Renal cortex interstitium (tissue), 11 donors: ENCODE results near the gene HIPK2. TPM values are rescaled to one million over a fixed set of nuclear protein-coding genes. Genes with fewer than 3 reads are reported as not detected.

ENCODE experiments used
- DNase-seq, 11 donors: peaks; one replicate each; pipeline ENCODE4 v3.0.0-alpha.2; 2013; ENCODE audit warnings: low read depth in 9 of 11, low spot score in 4 of 11; ENCODE audit errors: extremely low read depth in 1 of 11
- polyA plus RNA-seq, 3 donors: library from polyadenylated mRNA; unstranded; fragments of 120-200 nt; gene quantifications; one replicate each; pipeline ENCODE4 v1.2.1, GENCODE V29; 2013; ENCODE audit not compliant: insufficient read length in 3 of 3

Gene HIPK2
- polyA plus RNA-seq, 3 donors = 95.7 to 105 (median 99.3) TPM

DNA sequence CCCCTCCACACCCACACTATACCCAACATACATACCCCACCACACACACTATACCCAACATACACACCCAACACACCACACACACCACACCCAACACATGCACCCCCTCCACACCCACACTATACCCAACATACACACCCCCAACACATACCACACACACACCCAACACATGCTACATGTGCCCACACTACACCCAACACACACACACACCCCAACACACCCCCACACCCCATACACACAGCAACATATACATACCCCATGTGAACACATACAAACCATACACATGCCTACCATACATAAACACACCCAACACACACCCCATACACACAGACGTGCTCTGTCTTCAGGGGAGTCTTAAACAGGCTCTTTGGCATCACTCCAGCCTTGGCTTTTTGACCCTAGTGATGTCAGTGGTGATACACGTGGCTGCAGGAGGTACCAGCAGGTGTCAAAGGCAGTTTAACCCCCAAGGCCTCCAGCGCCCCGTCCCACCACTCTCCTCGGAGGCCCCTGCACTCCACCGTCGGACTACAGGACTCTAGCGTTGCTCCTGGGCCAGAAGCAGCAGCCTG is 73.4 kb downstream of the HIPK2 start:
- DNase-seq = no peak

DNA sequence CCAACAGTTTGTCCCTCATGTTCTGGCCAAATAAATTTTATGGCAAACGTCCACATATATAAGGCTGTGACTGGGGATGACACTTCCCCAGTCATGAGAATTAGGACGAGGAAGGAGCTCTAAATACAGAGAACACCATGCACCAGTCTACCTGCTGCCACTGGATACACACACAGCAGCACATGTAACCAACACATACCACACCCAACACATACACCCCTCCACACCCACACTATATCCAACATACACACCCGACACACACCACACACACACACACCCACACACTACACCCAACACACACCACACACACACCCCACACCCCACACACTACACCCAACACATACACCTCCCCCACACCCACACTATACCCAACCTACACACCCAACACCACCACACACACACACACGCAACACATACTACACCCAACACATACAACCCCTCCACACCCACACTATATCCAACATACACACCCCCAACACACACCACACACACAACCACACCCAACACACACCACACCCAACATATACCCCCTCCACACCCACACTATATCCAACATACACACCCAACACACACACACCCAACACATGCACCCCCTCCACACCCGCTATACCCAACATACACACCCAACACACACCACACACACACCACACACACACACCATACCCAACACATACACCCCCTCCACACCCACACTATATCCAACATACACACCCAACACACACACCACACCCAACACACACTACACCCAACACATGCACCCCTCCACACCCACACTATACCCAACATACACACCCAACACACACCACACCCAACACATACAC is 74.1 kb downstream of the HIPK2 start:
- no peak for DNase-seq

DNA sequence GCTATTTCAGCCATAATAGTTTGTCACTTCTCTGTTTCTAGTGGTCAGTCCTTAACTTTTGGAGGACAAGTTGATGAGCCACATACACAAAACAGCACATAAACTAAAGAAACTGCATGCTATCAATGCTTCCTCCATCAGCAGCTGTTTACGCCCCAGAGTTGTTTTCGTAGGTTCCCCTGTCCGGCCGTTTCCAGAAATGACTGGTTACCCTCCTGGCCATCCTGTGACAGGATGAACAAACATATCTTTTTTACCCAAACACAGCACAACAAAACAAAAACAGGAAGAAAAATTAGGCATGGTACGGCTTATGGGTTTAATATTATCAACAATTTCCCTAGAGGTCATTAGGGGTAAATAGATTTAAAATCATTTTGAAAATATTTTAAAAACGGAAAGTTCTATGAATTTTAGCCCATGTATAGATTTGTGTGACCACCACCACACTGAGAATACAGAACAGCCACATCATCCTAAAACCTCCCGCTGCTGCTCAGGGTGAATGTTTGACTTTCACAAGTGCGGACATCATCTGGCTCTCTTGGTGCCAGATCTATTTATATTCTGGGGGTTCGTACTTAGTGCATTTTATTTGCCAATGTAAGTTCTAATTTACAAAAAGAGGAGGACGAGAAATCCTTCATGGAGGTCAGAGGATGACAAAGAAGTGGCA is 74.8 kb downstream of the HIPK2 start:
- DNase-seq = no peak

DNA sequence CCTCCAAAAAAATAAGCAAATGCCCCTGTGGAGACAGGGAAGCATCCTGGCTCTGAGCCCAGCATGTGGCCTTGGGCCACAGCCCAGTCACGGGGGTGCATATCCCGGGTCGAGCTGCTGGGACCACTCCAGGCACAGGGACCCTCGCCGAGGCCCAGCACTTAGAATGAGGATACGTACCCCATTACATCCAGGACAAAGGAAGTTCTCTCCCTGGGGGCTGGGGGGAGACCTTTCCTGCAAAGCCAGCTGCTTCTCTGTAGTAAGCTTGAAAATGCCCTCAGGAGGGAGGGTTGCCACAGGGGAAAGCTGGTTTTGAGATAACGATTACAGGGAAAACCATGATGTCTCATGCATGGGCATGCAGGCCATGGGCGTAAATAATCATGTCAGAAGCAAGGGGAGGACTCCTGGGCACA is 75.5 kb downstream of the HIPK2 start:
- no peak for DNase-seq

DNA sequence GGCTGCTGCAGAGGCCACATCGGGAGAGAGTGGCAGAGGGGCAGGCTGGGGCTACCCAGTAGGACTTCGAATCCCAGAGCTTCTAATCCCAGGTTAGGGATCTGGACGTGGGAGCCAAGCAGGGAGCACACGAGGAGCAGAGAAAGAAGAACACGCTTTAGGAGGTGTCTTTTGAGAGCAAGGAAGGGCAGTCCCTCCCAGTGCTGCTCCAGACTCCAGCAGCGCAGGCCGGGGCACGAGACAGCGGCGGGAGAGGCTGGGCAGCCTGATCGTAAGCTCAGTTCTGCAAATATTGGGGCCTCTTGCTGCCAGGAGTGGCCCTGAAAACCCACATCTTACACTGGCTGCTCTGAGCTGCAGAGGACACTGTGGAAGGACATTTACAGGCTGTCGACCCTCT is 75.9 kb downstream of the HIPK2 start:
- DNase-seq = no peak

DNA sequence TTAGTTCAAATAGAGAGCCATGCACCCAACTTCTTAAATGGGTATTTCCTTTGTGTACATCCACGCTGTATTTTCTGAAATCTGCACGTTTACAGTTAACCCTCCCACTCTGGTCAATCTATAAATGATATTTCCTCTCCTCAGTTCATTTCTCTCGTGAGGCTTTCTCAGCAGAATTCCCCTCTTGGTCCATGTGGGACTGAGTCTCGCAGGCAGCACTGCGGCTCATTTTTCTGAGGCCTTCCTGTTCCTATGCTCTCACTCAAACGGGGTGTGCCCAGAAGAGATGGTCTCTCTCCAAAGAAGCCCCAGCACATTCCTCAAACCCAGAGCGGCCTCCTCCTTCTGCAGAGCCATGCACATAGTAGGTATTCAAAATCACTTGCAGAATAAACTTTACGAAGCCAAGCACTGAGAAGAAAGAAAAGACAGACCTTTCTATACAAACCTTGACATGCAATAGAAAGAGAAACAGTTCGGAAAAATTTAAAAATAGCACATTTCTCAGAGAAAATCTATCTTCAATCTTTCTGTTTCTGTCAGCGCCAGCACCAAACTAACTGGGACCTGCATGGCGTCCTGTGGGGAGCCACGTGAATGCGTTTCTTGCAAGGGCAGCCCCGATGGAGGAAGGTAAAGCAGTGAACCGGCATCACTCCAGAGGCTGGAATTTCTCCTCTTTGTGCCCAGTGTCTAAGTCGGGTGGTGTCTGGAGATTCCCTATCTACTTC is 77.1 kb downstream of the HIPK2 start:
- DNase-seq = no peak

DNA sequence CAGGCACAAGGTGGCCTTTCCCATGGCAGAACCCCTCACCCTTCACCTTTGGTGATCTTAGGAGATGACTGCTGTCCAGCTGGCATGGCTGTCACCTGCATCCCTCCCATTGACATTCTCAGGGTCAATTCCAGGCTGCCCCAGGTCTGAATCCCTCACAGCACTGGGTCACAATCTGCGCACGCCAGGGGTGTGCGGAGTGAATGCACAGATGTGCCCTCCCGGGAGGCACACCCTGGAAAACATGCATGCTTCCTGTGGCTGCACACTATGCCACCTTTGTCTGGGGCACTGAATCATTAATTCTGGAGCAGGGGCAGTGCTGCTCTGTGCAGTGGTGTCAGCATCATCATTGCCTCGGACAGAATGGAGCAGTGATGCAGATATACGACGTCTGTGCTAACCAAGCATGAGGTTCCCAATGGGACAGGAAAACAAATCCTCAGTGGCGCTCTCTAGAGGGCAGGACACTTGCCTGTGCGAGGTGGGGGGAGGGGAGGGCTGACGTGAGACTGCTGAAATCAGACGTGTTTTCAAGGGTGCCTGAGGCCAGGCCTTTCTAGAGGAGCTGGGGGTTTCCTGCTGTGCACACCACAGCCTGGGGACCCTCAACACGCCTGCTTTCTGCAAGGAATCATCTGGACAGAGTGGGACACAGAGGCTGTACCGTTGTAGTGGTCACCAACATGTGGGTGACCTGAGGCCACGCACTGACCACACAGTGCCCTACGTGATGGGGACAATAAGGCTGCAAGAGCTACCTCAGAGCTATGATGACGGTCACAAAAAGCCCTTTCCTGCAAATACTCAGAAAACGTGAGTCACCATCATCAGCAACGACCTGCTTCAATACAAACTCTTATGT is 77.9 kb downstream of the HIPK2 start:
- DNase-seq = no peak

DNA sequence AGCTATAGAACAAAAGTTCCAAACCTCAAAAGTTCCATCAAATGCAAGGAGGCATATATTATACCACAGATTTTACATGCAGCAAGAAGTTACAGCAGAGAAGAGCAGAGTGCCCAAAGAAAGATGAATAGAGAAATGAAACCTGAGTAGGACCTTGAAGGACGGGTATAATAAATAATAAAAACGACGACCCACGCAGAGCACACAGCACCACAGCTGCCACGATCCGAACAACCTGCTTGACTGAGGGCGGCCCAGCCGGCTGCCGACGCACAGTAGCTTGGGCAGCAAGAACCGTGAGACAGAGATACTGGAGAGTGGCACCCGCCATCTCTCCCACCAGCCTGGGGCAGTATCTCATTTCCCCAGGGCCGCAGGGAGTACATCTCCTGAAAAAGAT is 79.0 kb downstream of the HIPK2 start:
- no peak for DNase-seq

DNA sequence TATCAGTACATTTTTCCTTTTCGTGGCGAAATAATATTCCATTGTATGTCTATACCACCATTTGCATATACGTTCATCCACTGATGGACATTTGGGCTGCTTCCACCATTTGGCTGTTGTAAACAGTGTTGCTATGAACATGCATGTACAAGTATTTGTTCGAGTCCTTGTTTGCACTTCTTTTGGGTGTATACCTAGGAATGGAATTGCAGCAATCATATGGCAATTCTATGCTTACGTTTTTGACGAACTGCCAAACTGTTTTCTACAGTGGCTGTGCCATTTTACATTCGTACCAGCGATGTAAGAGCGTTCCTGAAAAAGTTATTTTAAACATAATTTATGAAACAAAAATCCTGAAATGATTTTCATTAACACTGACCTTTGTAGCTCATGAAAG is 79.5 kb downstream of the HIPK2 start:
- no peak for DNase-seq

DNA sequence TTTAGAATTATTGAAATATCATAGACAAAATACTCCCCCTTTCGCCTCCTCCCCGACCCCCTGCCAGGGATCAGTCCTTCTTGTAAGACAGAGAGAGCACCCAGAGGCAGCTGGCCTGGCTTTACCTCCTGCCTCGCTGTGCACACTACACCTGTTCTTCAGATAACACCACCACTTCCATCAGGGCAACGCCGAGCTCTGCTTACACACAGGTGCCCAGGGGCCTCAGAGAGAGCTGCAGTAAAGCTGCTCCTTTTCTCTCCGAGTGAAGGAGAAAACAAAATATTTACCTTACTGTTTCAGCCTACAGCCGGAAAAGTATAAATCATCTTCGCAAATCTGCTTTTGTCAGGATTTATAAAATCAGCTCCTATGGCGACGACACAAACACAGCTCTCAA is 80.7 kb downstream of the HIPK2 start:
- no peak for DNase-seq

DNA sequence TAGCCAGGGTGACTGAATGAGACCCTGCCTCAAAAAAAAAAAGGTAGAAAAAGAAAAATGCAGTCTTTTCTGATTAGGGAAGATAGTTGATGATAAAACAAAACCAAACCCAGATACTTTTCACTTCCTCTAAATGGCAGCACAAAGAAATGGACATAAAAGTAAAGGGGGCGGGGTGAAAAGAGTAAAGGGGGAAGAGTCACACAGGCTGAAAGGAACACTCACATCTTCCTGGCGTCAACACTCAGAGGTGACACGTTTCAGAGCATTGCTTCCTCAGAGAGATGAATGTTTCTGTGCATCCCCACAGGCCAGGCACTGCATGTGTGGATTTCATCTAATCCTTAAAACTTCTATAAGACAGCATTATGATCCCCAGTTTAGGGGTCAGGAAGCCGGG is 81.2 kb downstream of the HIPK2 start:
- no peak for DNase-seq

DNA sequence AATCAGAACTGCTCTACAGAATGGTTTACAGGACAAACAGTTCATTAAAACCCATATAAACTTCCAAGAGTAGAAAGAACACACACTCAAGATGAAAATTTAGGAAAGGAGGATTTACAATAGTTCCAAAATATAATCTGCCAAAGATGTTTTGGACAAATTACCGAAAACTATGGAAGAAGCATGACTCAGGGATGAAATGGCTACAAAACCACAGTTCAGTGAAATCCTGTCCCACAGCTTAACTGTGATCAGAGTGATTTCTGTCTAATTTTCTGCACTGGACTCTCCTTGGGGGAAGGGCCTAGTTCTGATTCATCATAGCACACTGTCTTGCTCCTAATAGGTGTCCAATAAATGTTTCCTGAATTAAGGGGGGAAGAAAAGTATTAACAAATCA is 82.2 kb downstream of the HIPK2 start:
- DNase-seq = no peak

DNA sequence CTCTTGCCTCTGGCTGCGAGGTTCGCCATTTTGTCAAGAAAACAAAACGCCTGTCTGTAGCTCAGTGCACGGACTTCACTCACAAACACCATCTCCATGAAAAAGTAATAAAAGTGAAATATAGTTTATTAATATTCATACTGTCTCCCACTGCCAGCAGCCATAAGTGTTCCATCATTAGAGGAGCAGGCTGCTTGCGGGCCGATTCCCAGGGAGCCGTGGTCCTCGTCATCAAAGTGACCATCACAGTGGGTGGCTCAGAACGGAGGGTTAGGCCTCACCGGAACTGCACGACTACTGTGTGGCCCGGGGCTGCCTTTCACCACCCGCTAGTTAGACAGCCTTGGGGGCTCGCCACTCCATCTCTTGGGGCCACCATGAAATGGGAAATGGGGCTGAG is 82.7 kb downstream of the HIPK2 start:
- no peak for DNase-seq

DNA sequence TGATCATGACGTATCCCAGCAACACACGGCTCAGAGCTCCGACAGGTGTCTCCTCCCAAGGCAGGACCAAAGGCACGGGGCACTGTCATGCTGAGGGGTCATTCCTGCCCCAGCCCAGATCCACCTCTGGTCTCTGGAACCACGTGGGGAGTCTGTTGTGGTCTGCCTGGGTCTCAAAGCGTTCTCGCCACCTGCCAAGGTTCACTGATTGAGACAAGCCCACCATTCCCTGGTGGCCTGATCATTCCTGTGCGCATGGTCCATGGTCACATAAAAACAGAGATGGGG is 83.5 kb downstream of the HIPK2 start:
- no peak for DNase-seq

DNA sequence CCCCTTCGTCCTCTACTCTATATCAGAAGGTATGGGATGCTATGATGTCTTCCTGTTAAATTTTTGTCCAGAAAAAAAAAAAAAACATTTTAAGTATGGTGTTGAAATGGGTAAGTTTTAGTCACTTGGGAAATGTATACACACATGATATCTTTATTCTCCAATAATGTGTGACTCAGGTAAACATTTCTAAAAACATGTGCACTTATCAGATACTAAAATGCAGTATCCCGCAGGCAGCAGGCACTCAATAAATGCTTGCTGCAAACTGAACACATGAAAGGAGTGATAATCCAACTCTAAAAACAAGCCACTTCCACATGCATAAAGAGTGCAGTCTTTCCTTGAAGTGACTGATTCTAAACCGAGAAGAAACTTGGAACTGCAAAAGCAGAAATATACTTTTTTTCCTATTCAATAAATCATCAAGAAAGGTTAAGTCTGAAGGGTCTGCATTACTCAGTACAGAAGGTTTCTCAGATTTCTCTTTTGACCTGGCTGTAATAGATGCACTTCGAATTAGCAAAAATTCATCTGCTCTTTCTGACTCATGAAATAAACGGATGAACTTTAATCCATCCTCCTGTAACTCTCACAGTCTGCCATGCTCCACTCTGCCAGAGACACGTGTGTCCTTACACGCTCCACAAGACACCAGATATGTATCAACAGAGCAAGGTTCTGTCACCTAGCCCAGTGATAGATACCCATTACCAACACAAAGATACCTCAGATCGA is 84.0 kb downstream of the HIPK2 start:
- DNase-seq = no peak

DNA sequence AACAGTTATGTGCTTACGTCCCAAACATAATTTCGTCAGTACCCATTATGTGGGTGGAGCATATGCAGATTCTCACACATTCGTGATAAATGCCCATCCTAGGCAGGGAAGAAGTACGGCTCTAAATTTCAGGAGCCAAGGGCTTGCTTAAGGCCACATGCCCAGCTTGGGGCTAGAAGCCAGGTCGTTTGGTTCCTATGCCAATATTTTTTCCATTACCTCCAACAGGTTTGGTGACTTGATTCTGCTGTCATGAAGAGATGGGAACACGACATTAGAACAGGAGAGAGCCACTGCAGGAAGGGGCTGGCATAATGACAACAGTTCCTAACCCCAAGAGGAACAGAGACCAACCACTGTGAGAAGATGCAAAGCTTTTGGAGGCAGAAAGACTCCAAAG is 85.1 kb downstream of the HIPK2 start:
- no peak for DNase-seq

DNA sequence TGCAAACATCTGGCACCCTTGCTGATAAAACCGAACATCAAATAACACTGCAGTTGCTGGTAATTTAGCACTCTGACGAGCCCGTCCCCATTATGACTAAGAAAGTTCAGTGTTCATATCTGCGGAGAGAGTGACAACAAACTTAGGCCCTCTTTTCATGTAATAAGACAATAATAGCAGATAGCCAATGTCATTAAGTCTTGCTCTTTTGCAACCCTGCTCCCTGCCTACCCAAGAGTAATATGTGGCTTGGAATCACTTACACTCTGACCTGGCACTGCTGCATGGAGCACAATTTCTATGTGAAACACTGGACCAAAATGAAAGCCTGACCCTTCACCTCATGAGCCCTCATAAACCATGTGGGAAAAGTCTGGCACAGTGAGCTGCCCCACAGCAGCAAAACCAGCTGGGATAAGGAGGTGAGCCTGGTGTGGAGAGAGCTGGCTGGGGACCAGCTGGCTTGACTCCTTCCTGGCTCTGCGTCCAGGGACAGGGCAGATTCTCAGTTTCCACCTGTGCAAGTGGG is 86.5 kb downstream of the HIPK2 start:
- no peak for DNase-seq

DNA sequence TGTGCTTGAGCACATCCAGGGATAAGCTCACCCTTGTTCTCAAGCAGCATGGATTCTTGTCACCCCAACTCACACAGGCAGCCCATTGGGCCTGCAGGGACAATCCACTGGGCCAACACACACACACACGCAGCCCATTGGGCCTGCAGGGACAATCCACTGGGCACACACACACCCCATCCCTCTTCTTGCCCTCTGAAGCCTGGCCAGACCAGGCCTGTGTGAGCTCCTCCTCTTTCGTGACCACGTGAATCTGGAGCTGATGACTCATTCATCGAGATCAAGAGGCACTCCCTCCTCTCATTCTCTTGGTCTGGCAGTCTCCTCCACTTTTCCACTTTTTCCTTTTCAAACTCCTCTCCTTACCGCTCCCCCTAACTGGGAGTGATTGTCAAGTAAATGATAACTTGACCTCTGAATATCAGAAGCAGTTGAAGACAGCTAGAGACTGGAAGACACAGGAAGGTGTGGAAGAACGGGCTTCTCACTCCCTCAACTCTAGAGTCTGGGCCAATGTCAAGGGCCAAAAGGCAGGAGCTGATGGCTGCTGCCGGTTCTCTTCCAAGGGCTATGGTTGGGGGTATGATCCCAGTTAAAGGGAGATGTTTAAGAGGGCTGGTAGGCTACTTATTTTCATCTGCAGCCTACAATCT is 89.7 kb downstream of the HIPK2 start:
- no peak for DNase-seq
